PFSK-1 (cell line): ENCODE measurements around the gene TLNRD1.

Experiments
- FOXP2 ChIP-seq: optimal IDR thresholded peaks from 2 replicates; pipeline ENCODE3; 2011; ENCODE audit warnings: borderline replicate concordance, control low read depth, inconsistent platforms; ENCODE audit not compliant: insufficient read depth; ENCODE audit errors: extremely low read length, extremely low read depth
- POLR2AphosphoS5 ChIP-seq: IDR thresholded peaks from 2 replicates; pipeline ENCODE4 v1.6.1; 2012; ENCODE audit warnings: low read depth, mild to moderate bottlenecking, control low read depth, low read length, moderate library complexity
- SIN3A ChIP-seq: IDR thresholded peaks from 2 replicates; pipeline ENCODE4 v1.6.1; 2012; ENCODE audit warnings: mild to moderate bottlenecking, low read length, moderate library complexity, borderline replicate concordance; ENCODE audit not compliant: insufficient read depth
- TAF1 ChIP-seq: IDR thresholded peaks from 2 replicates; pipeline ENCODE4 v1.6.1; 2012; ENCODE audit warnings: low read length, control low read depth, borderline replicate concordance; ENCODE audit not compliant: insufficient read depth
- TF ChIP-seq, protein P1 (sequence below), 2 experiments: IDR thresholded peaks; 2 replicates each; pipeline versions ENCODE4 v1.6.1 to v1.8.0; 2011 to 2012; ENCODE audit warnings: low read depth in 2 of 2, low read length in 2 of 2, control low read depth in 1 of 2, inconsistent platforms in 1 of 2, mild to moderate bottlenecking in 1 of 2, moderate library complexity in 1 of 2; ENCODE audit not compliant: insufficient read depth in 1 of 2

TLNRD1 gene

DNA sequence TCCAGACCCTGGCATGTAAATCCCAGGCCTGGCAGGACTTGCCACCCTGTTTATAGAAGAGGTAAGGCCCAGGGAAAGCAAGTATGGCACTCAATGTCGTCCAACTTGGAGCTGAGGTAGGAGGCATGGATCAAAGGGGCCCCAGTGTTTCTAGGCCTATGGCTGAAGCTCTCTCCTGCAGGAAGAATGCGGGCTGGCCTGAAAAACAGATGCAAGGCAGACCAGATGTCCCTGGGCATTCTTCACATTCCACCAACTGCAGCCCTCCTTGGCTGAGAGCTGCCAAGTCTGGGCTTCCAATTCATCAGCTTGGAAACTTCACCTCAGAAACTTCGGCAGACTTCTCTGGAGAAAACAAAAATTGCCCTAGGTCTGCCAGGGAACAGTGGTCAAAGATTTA lies 33.3 kb upstream of the TLNRD1 start:
- TF ChIP-seq, protein P1, sequence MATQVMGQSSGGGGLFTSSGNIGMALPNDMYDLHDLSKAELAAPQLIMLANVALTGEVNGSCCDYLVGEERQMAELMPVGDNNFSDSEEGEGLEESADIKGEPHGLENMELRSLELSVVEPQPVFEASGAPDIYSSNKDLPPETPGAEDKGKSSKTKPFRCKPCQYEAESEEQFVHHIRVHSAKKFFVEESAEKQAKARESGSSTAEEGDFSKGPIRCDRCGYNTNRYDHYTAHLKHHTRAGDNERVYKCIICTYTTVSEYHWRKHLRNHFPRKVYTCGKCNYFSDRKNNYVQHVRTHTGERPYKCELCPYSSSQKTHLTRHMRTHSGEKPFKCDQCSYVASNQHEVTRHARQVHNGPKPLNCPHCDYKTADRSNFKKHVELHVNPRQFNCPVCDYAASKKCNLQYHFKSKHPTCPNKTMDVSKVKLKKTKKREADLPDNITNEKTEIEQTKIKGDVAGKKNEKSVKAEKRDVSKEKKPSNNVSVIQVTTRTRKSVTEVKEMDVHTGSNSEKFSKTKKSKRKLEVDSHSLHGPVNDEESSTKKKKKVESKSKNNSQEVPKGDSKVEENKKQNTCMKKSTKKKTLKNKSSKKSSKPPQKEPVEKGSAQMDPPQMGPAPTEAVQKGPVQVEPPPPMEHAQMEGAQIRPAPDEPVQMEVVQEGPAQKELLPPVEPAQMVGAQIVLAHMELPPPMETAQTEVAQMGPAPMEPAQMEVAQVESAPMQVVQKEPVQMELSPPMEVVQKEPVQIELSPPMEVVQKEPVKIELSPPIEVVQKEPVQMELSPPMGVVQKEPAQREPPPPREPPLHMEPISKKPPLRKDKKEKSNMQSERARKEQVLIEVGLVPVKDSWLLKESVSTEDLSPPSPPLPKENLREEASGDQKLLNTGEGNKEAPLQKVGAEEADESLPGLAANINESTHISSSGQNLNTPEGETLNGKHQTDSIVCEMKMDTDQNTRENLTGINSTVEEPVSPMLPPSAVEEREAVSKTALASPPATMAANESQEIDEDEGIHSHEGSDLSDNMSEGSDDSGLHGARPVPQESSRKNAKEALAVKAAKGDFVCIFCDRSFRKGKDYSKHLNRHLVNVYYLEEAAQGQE (IDR thresholded peaks at IDR 0.05; ENCODE audit: insufficient read depth in 1 of 2, low read depth in 2 of 2, low read length in 2 of 2): no peak
- TF ChIP-seq FOXP2: no peak
- no peak for TF ChIP-seq POLR2AphosphoS5
- no peak for TF ChIP-seq TAF1
- TF ChIP-seq SIN3A: no peak

DNA sequence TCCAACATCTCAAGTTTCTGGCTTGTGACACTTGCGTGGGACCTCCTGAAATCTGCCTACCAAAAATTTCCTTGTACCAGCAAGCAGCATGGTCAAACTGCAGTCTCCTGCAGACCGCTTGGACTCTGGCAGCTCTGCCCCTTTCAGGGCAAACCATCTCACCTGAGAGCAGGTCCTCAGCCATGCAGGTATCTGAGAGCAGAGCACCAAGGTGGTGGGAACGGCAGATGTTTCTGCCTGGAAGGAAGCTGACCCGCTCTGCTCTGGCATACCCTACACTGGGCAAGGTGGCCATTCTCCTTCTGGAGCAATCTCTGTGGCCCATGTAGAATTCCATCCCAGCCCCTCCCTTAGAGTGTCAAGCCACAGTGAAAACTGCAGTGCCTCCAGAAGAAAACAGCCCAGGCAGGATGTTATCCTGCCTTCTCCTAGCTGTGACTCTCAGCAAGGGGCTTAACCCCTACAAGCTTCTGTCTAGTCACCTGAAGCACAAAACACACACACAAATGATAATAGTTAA lies 32.7 kb upstream of the TLNRD1 start:
- TF ChIP-seq, protein P1 (IDR thresholded peaks at IDR 0.05; ENCODE audit: insufficient read depth in 1 of 2, low read depth in 2 of 2, low read length in 2 of 2): no peak
- no peak for TF ChIP-seq FOXP2
- no peak for TF ChIP-seq SIN3A
- TF ChIP-seq POLR2AphosphoS5: no peak
- TF ChIP-seq TAF1: no peak

DNA sequence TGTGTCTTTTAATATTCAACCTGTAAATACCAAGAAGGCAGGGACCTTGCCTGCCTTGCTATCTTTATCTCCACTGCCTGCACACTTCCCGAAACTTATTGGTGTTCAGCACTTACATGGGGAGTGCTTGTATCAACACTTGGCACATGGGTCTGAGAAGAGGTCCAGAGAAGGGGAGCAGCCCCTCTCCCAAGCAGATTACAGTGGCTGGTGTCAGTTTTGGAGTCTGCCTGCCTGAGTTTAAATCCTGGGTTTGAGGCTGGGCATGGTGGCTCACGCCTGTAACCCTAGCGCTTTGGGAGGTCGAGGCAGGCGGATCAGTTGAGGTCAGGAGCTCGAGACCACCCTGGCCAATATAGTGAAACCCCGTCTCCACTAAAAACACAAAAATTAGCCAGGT lies 31.4 kb upstream of the TLNRD1 start:
- TF ChIP-seq FOXP2 (no peak), SIN3A (no peak), TAF1 (no peak), POLR2AphosphoS5 (no peak)
- TF ChIP-seq, protein P1 (IDR thresholded peaks at IDR 0.05; ENCODE audit: insufficient read depth in 1 of 2, low read depth in 2 of 2, low read length in 2 of 2): no peak

- TF ChIP-seq TAF1 (no peak), SIN3A (0 out of 2 replicates have a peak, but pooled peaks have one; percentile 43)
- TF ChIP-seq, protein P1 (IDR thresholded peaks at IDR 0.05; ENCODE audit: insufficient read depth in 1 of 2, low read depth in 2 of 2, low read length in 2 of 2): 0 out of 4 replicates have a peak, but pooled peaks of 1 of the 2 experiments have one; percentile 32
Observed at GRCh38 chr15:80970018-80970657, 30.6 kb upstream of the TLNRD1 start.

DNA sequence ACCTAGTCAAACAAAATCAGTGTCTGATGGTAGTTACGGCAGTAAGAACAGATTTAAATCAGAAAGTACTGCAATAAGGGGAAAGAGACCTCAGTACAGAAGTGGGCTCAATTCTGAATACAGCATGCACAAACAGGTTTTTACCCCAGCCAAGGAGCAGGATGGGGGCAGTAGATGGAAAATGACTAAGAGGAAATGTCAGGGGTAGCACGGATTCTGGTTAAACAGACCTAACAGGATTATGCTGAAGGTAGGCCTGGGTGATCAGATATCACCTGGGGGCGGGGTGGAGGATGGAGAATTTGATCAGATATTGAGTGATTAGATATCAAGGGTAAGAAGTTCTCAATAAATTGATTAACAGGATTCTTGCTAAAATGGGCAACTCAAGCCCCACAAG lies 30.1 kb upstream of the TLNRD1 start:
- TF ChIP-seq SIN3A (no peak), FOXP2 (no peak), POLR2AphosphoS5 (no peak), TAF1 (no peak)
- TF ChIP-seq, protein P1 (IDR thresholded peaks at IDR 0.05; ENCODE audit: insufficient read depth in 1 of 2, low read depth in 2 of 2, low read length in 2 of 2): no peak
